ENCODE measurements around the gene DYRK3.

DYRK3 gene

DNA sequence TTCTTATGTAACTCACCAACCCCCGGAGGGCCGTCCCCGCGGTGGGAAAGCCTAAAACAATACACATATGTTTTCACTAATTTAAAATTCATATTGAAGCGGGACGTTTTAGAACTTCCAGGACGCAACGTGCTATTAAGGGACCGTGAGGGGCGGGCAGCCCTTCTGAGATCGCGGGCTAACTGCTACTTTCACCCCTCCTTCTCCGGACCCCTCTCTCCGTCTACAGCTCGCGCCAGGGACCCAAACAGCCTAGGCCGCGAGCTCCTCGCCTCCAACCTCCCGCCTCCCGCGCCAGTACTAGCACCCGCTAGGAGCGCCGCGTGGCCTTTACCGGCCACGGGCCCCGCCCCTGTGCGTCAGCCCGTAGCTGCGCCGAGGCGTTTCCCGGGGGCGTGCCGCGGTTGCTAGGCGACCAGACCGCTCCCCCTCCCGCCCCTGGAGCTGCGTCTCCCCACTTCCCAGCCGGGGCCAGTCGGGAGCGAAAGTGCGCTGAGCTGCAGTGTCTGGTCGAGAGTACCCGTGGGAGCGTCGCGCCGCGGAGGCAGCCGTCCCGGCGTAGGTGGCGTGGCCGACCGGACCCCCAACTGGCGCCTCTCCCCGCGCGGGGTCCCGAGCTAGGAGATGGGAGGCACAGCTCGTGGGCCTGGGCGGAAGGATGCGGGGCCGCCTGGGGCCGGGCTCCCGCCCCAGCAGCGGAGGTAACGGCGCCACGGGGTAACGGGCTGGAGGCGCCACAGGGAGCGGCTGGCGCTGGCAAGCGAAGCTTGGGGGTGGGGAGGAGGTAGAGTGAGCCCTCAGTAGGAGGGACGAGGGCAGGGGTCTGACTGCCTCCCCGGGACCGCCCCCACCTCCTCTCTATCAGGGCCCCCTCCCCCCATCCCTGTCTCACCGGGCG lies at the start of gene DYRK3:
Gene DYRK3, plus strand, starts transcription at position 457 of the 898 bp plus-strand sequence. Its CDS starts 168 bp downstream, at position 625.
- H3K27ac ChIP-seq = peak within 1 kb of the TSS; percentile 76
- peak; percentile 59 for TF ChIP-seq ZFX (IDR thresholded peaks at IDR 0.05)
- no peak for TF ChIP-seq CTCF (conservative IDR thresholded peaks at IDR 0.05)

- H3K27ac ChIP-seq = peak overlapping the region; percentile 64
- TF ChIP-seq ZFX (IDR thresholded peaks at IDR 0.05) = no peak
- no peak for TF ChIP-seq CTCF (conservative IDR thresholded peaks at IDR 0.05)
Observed at GRCh38 chr1:206586501-206587445, 48.6 kb upstream of the DYRK3 start.

DNA sequence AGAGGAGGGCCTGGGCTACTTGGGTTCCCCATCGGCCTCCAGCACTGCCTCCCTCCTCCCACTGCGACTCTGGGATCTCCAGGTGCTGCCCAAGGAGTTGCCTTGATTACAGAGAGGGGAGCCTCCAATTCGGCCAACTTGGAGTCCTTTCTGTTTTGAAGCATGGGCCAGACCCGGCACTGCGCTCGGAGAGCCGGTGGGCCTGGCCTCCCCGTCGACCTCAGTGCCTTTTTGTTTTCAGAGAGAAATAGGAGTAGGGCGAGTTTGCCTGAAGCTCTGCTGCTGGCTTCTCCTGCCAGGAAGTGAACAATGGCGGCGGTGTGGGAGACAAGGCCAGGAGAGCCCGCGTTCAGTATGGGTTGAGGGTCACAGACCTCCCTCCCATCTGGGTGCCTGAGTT lies 47.4 kb upstream of the DYRK3 start:
- peak overlapping the region; percentile 64 for H3K27ac ChIP-seq
- TF ChIP-seq ZFX (IDR thresholded peaks at IDR 0.05) (no peak), CTCF (conservative IDR thresholded peaks at IDR 0.05) (no peak)

DNA sequence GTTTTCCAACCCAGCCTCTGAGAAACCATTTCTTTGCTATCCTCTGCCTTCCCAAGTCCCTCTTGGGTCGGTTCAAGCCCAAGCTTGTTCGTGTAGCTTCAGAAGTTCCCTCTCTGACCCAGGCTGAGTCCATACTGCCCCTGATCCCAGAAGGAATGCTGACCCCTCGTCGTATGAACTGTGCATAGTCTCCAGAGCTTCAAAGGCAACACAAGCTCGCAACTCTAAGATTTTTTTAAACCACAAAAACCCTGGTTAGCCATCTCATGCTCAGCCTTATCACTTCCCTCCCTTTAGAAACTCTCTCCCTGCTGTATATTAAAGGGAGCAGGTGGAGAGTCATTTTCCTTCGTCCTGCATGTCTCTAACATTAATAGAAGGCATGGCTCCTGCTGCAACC lies 46.8 kb upstream of the DYRK3 start:
- peak overlapping the region; percentile 64; the same call in 1 of the 2 replicates for H3K27ac ChIP-seq

GRCh38 chr1:206589206-206589605 lies 46.1 kb upstream of the DYRK3 start:
- no peak overlapping the region for H3K27ac ChIP-seq
- no peak for TF ChIP-seq CTCF (conservative IDR thresholded peaks at IDR 0.05)
- TF ChIP-seq ZFX (IDR thresholded peaks at IDR 0.05) = no peak

More for the DNA sequence above, 46.8 kb upstream of the DYRK3 start:
- TF ChIP-seq CTCF (conservative IDR thresholded peaks at IDR 0.05) (no peak), ZFX (IDR thresholded peaks at IDR 0.05) (no peak)

GRCh38 chr1:206590025-206590758 lies 45.1 kb upstream of the DYRK3 start:
- H3K27ac ChIP-seq = no peak overlapping the region
- TF ChIP-seq CTCF (conservative IDR thresholded peaks at IDR 0.05) = peak; percentile 44
- TF ChIP-seq ZFX (IDR thresholded peaks at IDR 0.05) = no peak

Data from C4-2B (cell line).